Subcutaneous adipose tissue (tissue), 4 donors: ENCODE results near the gene AVPR1A. TPM values are rescaled to one million over a fixed set of nuclear protein-coding genes. Genes with fewer than 3 reads are reported as not detected.

ENCODE experiments used
- CTCF ChIP-seq: fragments of 450-650 bp; IDR thresholded peaks from one replicate; pipeline ENCODE4 v1.5.1; 2016; ENCODE audit warnings: low read depth, mild to moderate bottlenecking, control low read depth, antibody characterized with exemption, moderate library complexity
- total RNA-seq, 4 donors: library from RNA; depleted of rRNA; stranded (reverse); fragments of >200 nt; gene quantifications; one replicate each; pipeline ENCODE4 v1.1.0, GENCODE V29; 2016

Gene AVPR1A
- total RNA-seq, 4 donors from 2014 or later = 27.9 to 56.1 (median 33.2) TPM

GRCh38 chr12:63154560-63154959 lies 3.6 kb upstream of the AVPR1A start:
- TF ChIP-seq CTCF = no peak

GRCh38 chr12:63152321-63152700 lies 1.3 kb upstream of the AVPR1A start:
- no peak for TF ChIP-seq CTCF

- no peak for TF ChIP-seq CTCF
Measured at GRCh38 chr12:63151623-63152320, 771 bp upstream of the AVPR1A start.

- no peak for TF ChIP-seq CTCF
Measured at GRCh38 chr12:63149909-63150712, 890 bp downstream of the AVPR1A start.

- TF ChIP-seq CTCF = no peak
Measured at GRCh38 chr12:63144556-63144955, 6.4 kb downstream of the AVPR1A start.

GRCh38 chr12:63138488-63138887 lies 12.5 kb downstream of the AVPR1A start:
- no peak for TF ChIP-seq CTCF

GRCh38 chr12:63133981-63134380 lies 17.0 kb downstream of the AVPR1A start:
- TF ChIP-seq CTCF = no peak
